H1 (cell line): ENCODE measurements around the gene COTL1.

Source experiments
- EZH2 ChIP-seq: fragments of 200-600 bp; sonication (generic); IDR thresholded peaks from 2 replicates; pipeline ENCODE4 v1.7.1; 2012; ENCODE audit warnings: low read depth, mild to moderate bottlenecking, moderate library complexity, low read length, inconsistent platforms; ENCODE audit not compliant: severe bottlenecking
- POLR2A ChIP-seq, 2 experiments: IDR thresholded peaks; 1 replicate in 1 of 2; 2 replicates in 1 of 2; pipeline ENCODE4 v1.6.1; 2011; ENCODE audit warnings: low read depth in 2 of 2, low read length in 2 of 2, mild to moderate bottlenecking in 2 of 2; ENCODE audit errors: control extremely low read depth in 1 of 2

GRCh38 chr16:84557059-84557458 is 60.8 kb downstream of the COTL1 start:
- TF ChIP-seq POLR2A (IDR thresholded peaks at IDR 0.05; ENCODE audit: control extremely low read depth in 1 of 2, low read depth in 2 of 2, low read length in 2 of 2) (no peak), EZH2 (no peak)
